Astrocyte (in vitro differentiated cells and primary cell): ENCODE data around the gene DGKG. TPM values are rescaled to one million over a fixed set of nuclear protein-coding genes. Genes with fewer than 3 reads are reported as not detected.

ENCODE experiments used
- DNase-seq: peaks from one replicate; pipeline ENCODE4 v3.0.0-alpha.2; 2010; ENCODE audit warnings: low read depth
- FAIRE-seq: peaks from 2 replicates; lab custom pipeline; 2011; peaks lifted over from hg19 to GRCh38; lab: Jason Lieb, UNC
- H2AFZ ChIP-seq: 2 replicates; pipeline ENCODE4 v1.6.0; 2012; ENCODE audit warnings: low read depth, low read length, inconsistent platforms
- H3K27ac ChIP-seq: 2 replicates; pipeline ENCODE4 v1.5.1; 2011; ENCODE audit warnings: low read depth, low read length, inconsistent platforms
- H3K27me3 ChIP-seq: 2 replicates; pipeline ENCODE4 v1.6.0; 2011; ENCODE audit warnings: low read length, inconsistent platforms; ENCODE audit not compliant: insufficient read depth
- H3K36me3 ChIP-seq: 2 replicates; pipeline ENCODE4 v1.5.1; 2011; ENCODE audit warnings: low read length, inconsistent platforms; ENCODE audit not compliant: insufficient read depth
- H3K4me1 ChIP-seq: 2 replicates; pipeline ENCODE4 v1.5.1; 2011; ENCODE audit warnings: low read length, inconsistent platforms; ENCODE audit not compliant: insufficient read depth
- H3K4me2 ChIP-seq: 2 replicates; pipeline ENCODE4 v1.6.0; 2012; ENCODE audit warnings: low read length, inconsistent platforms
- H3K4me3 ChIP-seq: 2 replicates; pipeline ENCODE4 v1.5.1; 2011; ENCODE audit warnings: low read depth, mild to moderate bottlenecking, low read length, inconsistent platforms; ENCODE audit not compliant: insufficient read depth
- H3K79me2 ChIP-seq: 2 replicates; pipeline ENCODE4 v1.6.0; 2012; ENCODE audit warnings: mild to moderate bottlenecking, low read length, inconsistent platforms; ENCODE audit not compliant: insufficient read depth
- H3K9ac ChIP-seq: 2 replicates; pipeline ENCODE4 v1.6.0; 2012; ENCODE audit warnings: mild to moderate bottlenecking, low read length, inconsistent platforms
- H3K9me3 ChIP-seq: 2 replicates; pipeline ENCODE4 v1.5.1; 2012; ENCODE audit warnings: low read depth, mild to moderate bottlenecking, low read length, inconsistent platforms; ENCODE audit not compliant: insufficient read depth
- H4K20me1 ChIP-seq: 2 replicates; pipeline ENCODE4 v1.6.0; 2012; ENCODE audit warnings: low read length, inconsistent platforms; ENCODE audit not compliant: insufficient read depth
- H3K27ac Mint-ChIP-seq: one replicate; pipeline ENCODE4 v1.8.0; 2021; ENCODE audit warnings: mild to moderate bottlenecking, mixed read lengths; ENCODE audit not compliant: unreplicated experiment
- H3K27me3 Mint-ChIP-seq: one replicate; pipeline ENCODE4 v1.8.0; 2021; ENCODE audit warnings: low read depth, mixed read lengths; ENCODE audit not compliant: unreplicated experiment
- H3K36me3 Mint-ChIP-seq: one replicate; pipeline ENCODE4 v1.8.0; 2021; ENCODE audit warnings: low read depth, mixed read lengths; ENCODE audit not compliant: unreplicated experiment
- H3K4me1 Mint-ChIP-seq: one replicate; pipeline ENCODE4 v1.8.0; 2021; ENCODE audit warnings: low read depth, mixed read lengths; ENCODE audit not compliant: unreplicated experiment
- H3K4me3 Mint-ChIP-seq: one replicate; pipeline ENCODE4 v1.8.0; 2021; ENCODE audit warnings: mild to moderate bottlenecking, moderate library complexity, mixed read lengths; ENCODE audit not compliant: unreplicated experiment
- H3K9me3 Mint-ChIP-seq: one replicate; pipeline ENCODE4 v1.8.0; 2021; ENCODE audit warnings: mild to moderate bottlenecking, mixed read lengths; ENCODE audit not compliant: unreplicated experiment
- EZH2 ChIP-seq: IDR thresholded peaks from 2 replicates; pipeline ENCODE4 v1.6.1; 2012; ENCODE audit warnings: mild to moderate bottlenecking, low read length, inconsistent platforms; ENCODE audit not compliant: insufficient read depth
- total RNA-seq: library from RNA; stranded (reverse); gene quantifications from 2 replicates; pipeline ENCODE4 v1.2.1, GENCODE V29; 2021
- TF ChIP-seq, protein P1 (sequence below): IDR thresholded peaks from 2 replicates; pipeline ENCODE4 v1.5.1; 2011; ENCODE audit warnings: low read depth, mild to moderate bottlenecking, inconsistent platforms, low read length, moderate library complexity; ENCODE audit not compliant: insufficient read depth

DGKG gene
- total RNA-seq, 1 donor from 2014 or later: 0.64 TPM

GRCh38 chr3:186108941-186109865 lies 252.8 kb downstream of the DGKG start, which contains the start of gene ETV5:
ETV5 (minus strand) TSS chr3:186109089; CDS start chr3:186105868, 3,221 bp downstream.
- peak within 1 kb of the TSS; percentile 81 for H3K27ac ChIP-seq
- Mint-ChIP-seq H3K27ac (peak within 1 kb of the TSS; percentile 95), H3K27me3 (peaks cover 35% of the 10 kb centered on the region), H3K9me3 (no peaks in the 10 kb centered on the region), H3K4me3 (peak within 1 kb of the TSS; percentile 88), H3K4me1 (peaks cover 23% of the 10 kb centered on the region), H3K36me3 (no peaks in the 10 kb centered on the region)
- H3K36me3 ChIP-seq: peaks cover 6% of the 10 kb centered on the region
- peaks cover 22% of the 10 kb centered on the region for H3K4me1 ChIP-seq
- peak within 1 kb of the TSS; percentile 84 for H2AFZ ChIP-seq
- peak within 1 kb of the TSS; percentile 91 for H3K9ac ChIP-seq
- peak within 1 kb of the TSS; percentile 74 for H3K4me3 ChIP-seq
- peak; percentile 99 for DNase-seq
- H3K9me3 ChIP-seq: no peaks in the 10 kb centered on the region
- FAIRE-seq: no peak
- H3K79me2 ChIP-seq: peaks cover 36% of the 10 kb centered on the region
- peaks cover 9% of the 10 kb centered on the region for H3K27me3 ChIP-seq
- peaks cover 16% of the 10 kb centered on the region for H4K20me1 ChIP-seq
- H3K4me2 ChIP-seq: peak within 1 kb of the TSS; percentile 93
- no peak for TF ChIP-seq EZH2
- TF ChIP-seq, protein P1, sequence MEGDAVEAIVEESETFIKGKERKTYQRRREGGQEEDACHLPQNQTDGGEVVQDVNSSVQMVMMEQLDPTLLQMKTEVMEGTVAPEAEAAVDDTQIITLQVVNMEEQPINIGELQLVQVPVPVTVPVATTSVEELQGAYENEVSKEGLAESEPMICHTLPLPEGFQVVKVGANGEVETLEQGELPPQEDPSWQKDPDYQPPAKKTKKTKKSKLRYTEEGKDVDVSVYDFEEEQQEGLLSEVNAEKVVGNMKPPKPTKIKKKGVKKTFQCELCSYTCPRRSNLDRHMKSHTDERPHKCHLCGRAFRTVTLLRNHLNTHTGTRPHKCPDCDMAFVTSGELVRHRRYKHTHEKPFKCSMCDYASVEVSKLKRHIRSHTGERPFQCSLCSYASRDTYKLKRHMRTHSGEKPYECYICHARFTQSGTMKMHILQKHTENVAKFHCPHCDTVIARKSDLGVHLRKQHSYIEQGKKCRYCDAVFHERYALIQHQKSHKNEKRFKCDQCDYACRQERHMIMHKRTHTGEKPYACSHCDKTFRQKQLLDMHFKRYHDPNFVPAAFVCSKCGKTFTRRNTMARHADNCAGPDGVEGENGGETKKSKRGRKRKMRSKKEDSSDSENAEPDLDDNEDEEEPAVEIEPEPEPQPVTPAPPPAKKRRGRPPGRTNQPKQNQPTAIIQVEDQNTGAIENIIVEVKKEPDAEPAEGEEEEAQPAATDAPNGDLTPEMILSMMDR: no peak

- peak overlapping the region; percentile 84 for H3K27ac Mint-ChIP-seq
- no peaks in the 10 kb centered on the region for H3K9me3 ChIP-seq
- peak overlapping the region; percentile 63 for H2AFZ ChIP-seq
- peaks cover 36% of the 10 kb centered on the region for H3K79me2 ChIP-seq
- peaks cover 32% of the 10 kb centered on the region for H3K4me1 Mint-ChIP-seq
- no peaks in the 10 kb centered on the region for H3K9me3 Mint-ChIP-seq
- FAIRE-seq (no peak), DNase-seq (peak; percentile 45)
- H3K36me3 ChIP-seq: peaks cover 6% of the 10 kb centered on the region
- H3K4me2 ChIP-seq: peak overlapping the region; percentile 90
- TF ChIP-seq, protein P1: no peak
- TF ChIP-seq EZH2: no peak
- H3K4me1 ChIP-seq: peaks cover 31% of the 10 kb centered on the region
- H3K4me3 ChIP-seq: peak overlapping the region; percentile 74
- H3K36me3 Mint-ChIP-seq: no peaks in the 10 kb centered on the region
- peaks cover 2% of the 10 kb centered on the region for H3K27me3 ChIP-seq
- peaks cover 26% of the 10 kb centered on the region for H3K27me3 Mint-ChIP-seq
- H3K9ac ChIP-seq: peak overlapping the region; percentile 91
- H3K27ac ChIP-seq: peak overlapping the region; percentile 72
- peak overlapping the region; percentile 88 for H3K4me3 Mint-ChIP-seq
- H4K20me1 ChIP-seq: peaks cover 22% of the 10 kb centered on the region
These were observed 253.7 kb downstream of the DGKG start for GRCh38 chr3:186108106-186108940.
